HG02973 (cell line): ENCODE data around the gene AOC1.

Experiments
- ATAC-seq: cut with Tn5 transposase; IDR thresholded peaks from one replicate; pipeline ENCODE4 v1.9.1; 2021; ENCODE audit warnings: moderate library complexity; ENCODE audit not compliant: unreplicated experiment

The AOC1 gene

DNA sequence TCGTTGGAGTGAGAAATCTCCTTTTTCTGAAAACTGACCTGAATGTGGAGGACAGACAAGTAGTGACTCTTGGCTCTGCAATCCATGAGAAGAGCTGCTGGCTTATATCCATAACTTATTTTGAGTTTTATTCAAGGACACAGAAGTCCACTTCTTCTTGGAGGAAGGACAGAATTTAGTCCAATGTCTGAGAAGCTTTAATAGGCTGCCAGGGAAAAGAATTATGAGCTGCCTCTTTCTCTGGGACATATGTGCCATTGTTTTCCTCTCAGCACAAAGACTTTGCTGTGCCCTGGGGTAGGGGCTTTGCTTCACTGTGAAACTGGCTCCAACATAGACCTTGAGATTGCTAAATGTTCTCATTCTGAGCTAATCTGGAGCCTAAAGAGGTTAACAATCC is 20.5 kb upstream of the AOC1 start:
- no peak for ATAC-seq

DNA sequence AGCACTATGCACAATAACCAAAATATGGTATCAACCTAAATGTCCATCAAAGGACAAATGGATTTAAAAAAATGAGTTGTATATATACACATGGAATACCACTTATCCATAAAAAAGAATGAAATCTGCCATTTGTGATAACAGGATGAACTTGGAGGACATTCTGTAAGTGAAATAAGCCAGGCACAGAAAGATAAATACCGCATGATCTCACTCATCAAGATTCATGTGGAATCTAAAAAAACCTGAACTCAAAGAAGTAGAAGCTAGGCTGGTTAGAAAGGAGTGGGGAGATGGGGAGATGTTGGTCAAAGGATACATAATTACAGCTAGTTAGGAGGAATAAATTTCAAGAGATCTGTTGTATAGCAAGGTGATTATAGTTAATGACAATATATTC is 17.3 kb upstream of the AOC1 start:
- no peak for ATAC-seq

DNA sequence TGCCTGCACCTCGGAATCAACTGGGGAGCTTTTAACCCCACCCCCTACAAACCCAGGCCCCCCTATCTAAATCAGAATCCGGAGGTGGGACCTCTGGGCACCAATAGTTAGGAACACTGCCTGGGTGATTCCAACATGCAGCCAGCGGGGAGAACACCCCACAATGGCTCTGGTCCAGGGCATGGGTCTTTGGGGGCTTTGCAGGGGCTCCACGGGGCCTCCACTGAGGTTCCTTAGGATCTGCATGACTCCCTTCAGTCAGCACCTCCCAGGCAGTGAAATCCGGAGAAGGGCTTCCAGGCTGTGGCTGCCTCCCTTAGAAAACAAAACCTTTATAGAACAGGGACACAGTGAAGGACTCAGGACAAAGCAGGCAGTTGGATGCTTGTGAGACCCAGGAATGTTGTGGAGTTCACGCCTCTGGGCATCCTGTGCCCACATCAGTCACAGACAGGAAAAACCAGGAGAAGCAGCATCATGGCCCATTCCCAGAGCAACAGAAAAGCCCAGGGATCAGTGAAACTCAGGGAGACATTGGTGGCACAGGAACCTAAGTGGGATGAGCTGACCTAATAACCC is 16.5 kb upstream of the AOC1 start:
- ATAC-seq, result no peak

GRCh38 chr7:150838965-150839650 is 13.2 kb upstream of the AOC1 start:
- ATAC-seq, result no peak

DNA sequence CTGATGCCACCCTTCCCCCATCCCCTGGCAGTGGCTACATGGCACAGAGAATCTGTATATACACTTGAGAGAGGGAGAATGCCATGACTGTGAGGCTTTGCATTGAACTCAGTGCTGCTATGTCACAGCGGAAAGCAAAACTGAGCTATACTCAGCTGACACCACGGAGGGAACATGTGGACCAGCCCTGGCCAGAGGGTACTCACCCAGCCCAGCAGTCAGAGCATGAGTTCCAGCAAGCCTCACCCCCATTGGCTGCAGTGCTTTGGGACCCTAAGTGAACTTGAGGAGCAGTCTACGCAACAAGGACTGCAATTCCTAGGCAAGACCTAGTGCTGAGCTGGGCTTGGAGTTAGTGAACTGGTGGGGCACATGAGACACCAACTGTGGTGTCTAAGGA is 10.3 kb upstream of the AOC1 start:
- ATAC-seq, result no peak

DNA sequence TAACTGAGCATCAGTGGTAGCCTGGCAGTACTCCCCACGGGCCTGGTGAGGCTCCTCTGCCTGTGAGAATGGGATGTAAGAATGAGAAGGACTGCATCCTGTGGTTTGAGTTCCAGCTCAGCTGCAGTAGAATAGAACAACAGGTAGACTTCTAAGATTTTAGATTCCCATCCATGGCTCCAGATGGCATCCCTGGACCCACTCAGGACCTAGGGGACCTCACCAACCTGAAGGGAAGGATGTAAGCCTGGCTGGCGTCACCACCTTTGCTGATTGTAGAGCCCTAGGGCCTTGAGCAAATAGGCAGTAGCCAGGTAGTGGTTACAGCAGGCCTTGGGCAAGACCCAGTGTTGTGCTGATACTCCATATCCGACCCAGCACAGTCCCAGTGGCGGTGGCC is 9.6 kb upstream of the AOC1 start:
- no peak for ATAC-seq

- no peak for ATAC-seq
These were observed 6.9 kb upstream of the AOC1 start for GRCh38 chr7:150845421-150845861.

- ATAC-seq, result no peak
These were observed 5.8 kb upstream of the AOC1 start for GRCh38 chr7:150846291-150847115.

- no peak for ATAC-seq
These were observed 4.8 kb upstream of the AOC1 start for GRCh38 chr7:150847536-150847935.

GRCh38 chr7:150848111-150848510 is 4.2 kb upstream of the AOC1 start:
- no peak for ATAC-seq

DNA sequence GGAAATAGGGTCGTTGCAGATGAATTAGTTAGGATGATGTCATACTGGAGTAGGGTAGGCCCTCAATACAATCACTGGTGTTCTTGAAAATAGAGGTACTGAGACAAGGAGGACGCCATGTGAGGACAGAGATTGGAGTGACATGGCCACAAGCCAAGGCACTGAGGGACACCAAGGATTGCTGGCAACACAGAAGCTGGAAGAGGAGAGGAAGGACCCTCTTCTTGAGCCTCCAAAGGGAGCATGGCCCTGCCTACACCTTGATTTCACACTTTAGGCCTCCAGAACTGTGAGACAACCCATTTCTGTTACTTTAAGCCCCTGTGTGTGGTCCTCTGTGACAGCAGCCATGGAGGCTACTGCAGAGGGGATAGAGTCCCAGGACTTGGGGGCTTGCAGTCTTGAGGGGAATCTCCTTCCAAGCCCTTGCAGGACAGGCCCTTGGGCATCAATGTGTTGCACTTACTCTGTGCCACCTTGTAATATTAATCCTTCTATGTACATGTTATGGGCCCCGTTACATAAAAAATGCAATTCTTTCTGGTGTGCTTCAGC is 3.7 kb upstream of the AOC1 start:
- no peak for ATAC-seq

- ATAC-seq, result no peak
These were observed 3.0 kb upstream of the AOC1 start for GRCh38 chr7:150849204-150849775.

DNA sequence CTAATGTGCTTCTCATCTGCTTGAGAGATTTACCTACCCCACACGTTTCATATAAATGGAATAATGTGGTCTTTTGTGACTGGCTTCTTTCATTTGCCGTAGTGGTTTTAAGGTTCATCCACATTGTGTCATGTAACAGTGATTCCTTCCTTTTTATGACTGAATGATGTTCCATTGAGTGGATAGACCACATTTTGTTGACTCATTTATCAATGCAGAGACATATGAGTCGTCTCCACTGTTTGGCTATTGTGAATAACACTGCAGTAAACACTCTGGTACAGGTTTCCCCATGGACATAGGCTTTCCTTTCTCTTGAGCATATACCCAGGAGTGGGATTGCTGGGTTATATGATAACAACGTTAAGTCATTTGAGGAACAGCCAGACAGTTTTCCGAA is 2.0 kb upstream of the AOC1 start:
- no peak for ATAC-seq

DNA sequence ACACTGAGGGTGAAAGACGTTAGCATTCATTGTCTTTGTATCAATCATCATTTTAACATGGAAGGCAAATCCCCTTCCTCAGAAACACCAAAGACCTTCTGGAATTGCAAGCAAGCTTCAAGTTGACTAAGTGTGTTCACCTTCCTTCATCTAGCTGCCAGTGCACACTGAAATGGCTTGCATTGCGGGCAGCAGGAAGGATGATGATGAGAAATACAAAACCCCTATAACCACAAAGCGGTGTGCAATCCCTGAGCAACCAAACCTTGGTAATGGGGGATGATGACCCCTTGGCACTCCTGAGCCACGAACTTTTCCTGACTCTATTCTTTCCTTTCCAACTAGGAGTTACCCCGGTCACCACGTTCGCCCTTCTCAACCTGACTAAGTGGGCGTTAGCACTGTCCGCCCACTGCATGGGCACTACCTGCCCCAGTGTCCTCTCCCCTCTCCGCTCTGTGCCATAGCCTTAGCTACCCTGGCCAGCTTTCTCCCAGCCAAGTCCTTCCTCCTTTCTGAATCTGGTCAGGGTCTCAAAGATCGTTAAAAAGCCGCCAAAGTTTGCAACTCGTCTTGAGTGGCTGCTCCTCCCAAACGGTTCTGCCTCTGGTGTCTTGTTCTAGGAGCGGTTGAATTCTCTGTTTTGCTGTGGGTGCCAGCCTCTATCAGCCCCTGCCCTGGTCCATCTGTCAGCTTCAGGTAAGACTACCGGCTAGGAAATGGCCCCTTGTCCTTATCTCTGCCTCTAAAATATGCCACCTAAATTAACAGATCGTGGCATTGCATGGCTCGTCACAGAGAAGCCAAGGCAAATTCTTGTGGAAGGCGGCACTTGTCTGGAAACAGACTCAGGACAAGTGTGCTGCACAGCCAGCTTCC is 586 bp upstream of the AOC1 start:
- no peak for ATAC-seq

- ATAC-seq, result no peak
These were observed 2.0 kb downstream of the AOC1 start for GRCh38 chr7:150854066-150855000.

- ATAC-seq, result no peak
These were observed 2.7 kb downstream of the AOC1 start for GRCh38 chr7:150855046-150855445.

- ATAC-seq, result no peak
These were observed 3.4 kb downstream of the AOC1 start for GRCh38 chr7:150855476-150856302.
